Endothelial cell of umbilical vein (primary cell): ENCODE measurements around the gene CBX2. TPM values are rescaled to one million over a fixed set of nuclear protein-coding genes. Genes with fewer than 3 reads are reported as not detected.

Experiments used
- BruUV-seq: library from RNA; stranded (reverse); fragments of 400-500 nt; replicated peaks from 2 replicates; lab custom pipeline; 2021; lab: Mats Ljungman, UMichigan
- CTCF ChIA-PET: fragments of 300-600, 350-600 bp; sonication (Branson Sonifier 250); formaldehyde crosslinking; loops from one replicate; lab custom pipeline; 2021; ENCODE audit warnings: antibody characterized with exemption, inconsistent platforms; lab: Charles Lee
- POLR2A ChIA-PET: fragments of 300-600, 350-600 bp; sonication (Branson Sonifier 250); formaldehyde crosslinking; loops from one replicate; lab custom pipeline; 2021; ENCODE audit warnings: antibody characterized with exemption, inconsistent platforms; lab: Charles Lee
- DNase-seq: peaks from one replicate; pipeline ENCODE4 v3.0.0-alpha.2; 2011; ENCODE audit warnings: low read depth, low spot score
- FAIRE-seq: peaks from 2 replicates; lab custom pipeline; 2011; peaks lifted over from hg19 to GRCh38; lab: Jason Lieb, UNC
- H2AFZ ChIP-seq: 2 replicates; pipeline ENCODE4 v1.6.0; 2012; ENCODE audit warnings: low read depth, low read length, control low read depth, inconsistent platforms
- H3K27ac ChIP-seq: 2 replicates; pipeline ENCODE4 v1.5.1; 2011; ENCODE audit warnings: low read depth, mild to moderate bottlenecking, control low read depth, low read length, moderate library complexity; ENCODE audit not compliant: insufficient read depth
- H3K27me3 ChIP-seq, 2 experiments: 2 replicates each; pipeline versions ENCODE4 v1.6.0 to v1.6.1; 2011; ENCODE audit warnings: low read length in 2 of 2, mixed read lengths in 1 of 2; ENCODE audit not compliant: control insufficient read depth in 2 of 2, insufficient read depth in 2 of 2
- H3K36me3 ChIP-seq, 2 experiments: 2 replicates in 1 of 2; 3 replicates in 1 of 2; pipeline ENCODE4 v1.5.1; 2011; ENCODE audit warnings: low read length in 2 of 2, mild to moderate bottlenecking in 1 of 2, moderate library complexity in 1 of 2; ENCODE audit not compliant: control insufficient read depth in 2 of 2, insufficient read depth in 2 of 2; ENCODE audit errors: extremely low read depth in 1 of 2
- H3K4me1 ChIP-seq: 3 replicates; pipeline ENCODE4 v1.5.1; 2011; ENCODE audit warnings: mild to moderate bottlenecking, low read length; ENCODE audit not compliant: control insufficient read depth, insufficient read depth; ENCODE audit errors: extremely low read depth
- H3K4me2 ChIP-seq: 2 replicates; pipeline ENCODE4 v1.6.1; 2011; ENCODE audit warnings: low read length, control low read depth, mixed read lengths; ENCODE audit not compliant: insufficient read depth
- H3K4me3 ChIP-seq, 3 experiments: fragments of 200-600 bp in 1 of 3; sonication (generic), shearing (Covaris generic) in 1 of 3; replicated peaks in 1 of 3; 2 replicates each; pipeline ENCODE4 v1.5.1; 2011 to 2016; ENCODE audit warnings: control low read depth in 3 of 3, low read length in 3 of 3, mild to moderate bottlenecking in 2 of 3, inconsistent platforms in 1 of 3, low read depth in 1 of 3, moderate library complexity in 1 of 3; ENCODE audit not compliant: insufficient read depth in 1 of 3
- H3K79me2 ChIP-seq: 2 replicates; pipeline ENCODE4 v1.6.0; 2012; ENCODE audit warnings: low read length, inconsistent platforms; ENCODE audit not compliant: control insufficient read depth, insufficient read depth
- H3K9ac ChIP-seq: replicated peaks from 2 replicates; pipeline ENCODE3; 2011; ENCODE audit warnings: low read length, control low read depth; ENCODE audit not compliant: insufficient read depth; ENCODE audit errors: extremely low read depth
- H3K9me1 ChIP-seq: replicated peaks from 3 replicates; pipeline ENCODE4 v1.6.0; 2011; ENCODE audit warnings: mild to moderate bottlenecking, low read length; ENCODE audit not compliant: control insufficient read depth, insufficient read depth; ENCODE audit errors: extremely low read depth
- H3K9me3 ChIP-seq: replicated peaks from 2 replicates; pipeline ENCODE4 v1.5.1; 2012; ENCODE audit warnings: low read length, inconsistent platforms; ENCODE audit not compliant: control insufficient read depth, insufficient read depth
- H4K20me1 ChIP-seq: replicated peaks from 2 replicates; pipeline ENCODE3; 2011; ENCODE audit warnings: mild to moderate bottlenecking, low read length; ENCODE audit not compliant: control insufficient read depth, insufficient read depth; ENCODE audit errors: extremely low read depth
- CTCF ChIP-seq, 2 donors: IDR thresholded peaks; 1 replicate in 1 of 2; 2 replicates in 1 of 2; pipeline ENCODE4 v1.5.1; 2011; ENCODE audit warnings: low read length in 2 of 2, mild to moderate bottlenecking in 2 of 2, moderate library complexity in 2 of 2, control low read depth in 1 of 2, inconsistent platforms in 1 of 2, low read depth in 1 of 2; ENCODE audit not compliant: insufficient read depth in 1 of 2; ENCODE audit errors: extremely low read depth in 1 of 2
- EZH2 ChIP-seq: IDR thresholded peaks from 2 replicates; pipeline ENCODE4 v1.6.1; 2012; ENCODE audit warnings: borderline replicate concordance, low read depth, mild to moderate bottlenecking, moderate library complexity, low read length, inconsistent platforms; ENCODE audit not compliant: severe bottlenecking
- FOS ChIP-seq: IDR thresholded peaks from 2 replicates; pipeline ENCODE4 v1.6.1; 2011; ENCODE audit warnings: mild to moderate bottlenecking, low read length, moderate library complexity, borderline replicate concordance; ENCODE audit not compliant: insufficient read depth
- GATA2 ChIP-seq: IDR thresholded peaks from 2 replicates; pipeline ENCODE4 v1.7.0; 2011; ENCODE audit warnings: low read depth, mild to moderate bottlenecking, moderate library complexity, mixed read lengths, low read length; ENCODE audit not compliant: insufficient read length, insufficient read depth
- JUN ChIP-seq: IDR thresholded peaks from 2 replicates; pipeline ENCODE4 v1.6.1; 2011; ENCODE audit warnings: borderline replicate concordance, low read depth; ENCODE audit not compliant: insufficient read length, insufficient read depth
- MYC ChIP-seq: IDR thresholded peaks from one replicate; pipeline ENCODE4 v1.6.1; 2011; ENCODE audit warnings: mild to moderate bottlenecking, low read depth, low read length
- POLR2A ChIP-seq: IDR thresholded peaks from 2 replicates; pipeline ENCODE4 v1.6.1; 2012; ENCODE audit warnings: low read depth, mild to moderate bottlenecking, control low read depth, low read length
- POLR2AphosphoS5 ChIP-seq: IDR thresholded peaks from 2 replicates; pipeline ENCODE4 v1.6.1; 2012; ENCODE audit warnings: low read depth, mild to moderate bottlenecking, control low read depth, low read length, moderate library complexity; ENCODE audit not compliant: insufficient read depth
- dilution Hi-C: fragments of 300-500 bp; cut with MboI; formaldehyde crosslinking; loops from one replicate; pipeline ENCODE4 v1.15.0; 2019; ENCODE audit warnings: low sequenced_read_pairs; ENCODE audit not compliant: extremely low pct_ligation_motif_present
- intact Hi-C: fragments of 100-400 bp; cut with micrococcal nuclease; formaldehyde crosslinking; loops from one replicate; pipeline ENCODE4 v1.10.0; 2022
- polyA plus RNA-seq, 4 experiments: library from polyadenylated mRNA; depleted of rRNA in 3 of 4; stranded (reverse) in 3 of 4; unstranded in 1 of 4; fragments of >200 nt; gene quantifications; 2 replicates each; pipeline versions ENCODE4 v1.2.1 to v1.2.3, GENCODE V29; 2011 to 2012; ENCODE audit warnings: missing spikeins in 1 of 4
- total RNA-seq: library from RNA; stranded (reverse); gene quantifications from 2 replicates; pipeline ENCODE4 v1.2.3, GENCODE V29; 2021
- TF ChIP-seq, protein P1 (sequence below): IDR thresholded peaks from 2 replicates; pipeline ENCODE4 v1.6.1; 2011; ENCODE audit not compliant: insufficient read depth, insufficient read length

CBX2 gene
- total and polyA plus RNA-seq, 2 donors (not counting 3 experiments of a cell fraction or from before 2014, with no cell fraction given), result 10.5 to 20.0 TPM

DNA sequence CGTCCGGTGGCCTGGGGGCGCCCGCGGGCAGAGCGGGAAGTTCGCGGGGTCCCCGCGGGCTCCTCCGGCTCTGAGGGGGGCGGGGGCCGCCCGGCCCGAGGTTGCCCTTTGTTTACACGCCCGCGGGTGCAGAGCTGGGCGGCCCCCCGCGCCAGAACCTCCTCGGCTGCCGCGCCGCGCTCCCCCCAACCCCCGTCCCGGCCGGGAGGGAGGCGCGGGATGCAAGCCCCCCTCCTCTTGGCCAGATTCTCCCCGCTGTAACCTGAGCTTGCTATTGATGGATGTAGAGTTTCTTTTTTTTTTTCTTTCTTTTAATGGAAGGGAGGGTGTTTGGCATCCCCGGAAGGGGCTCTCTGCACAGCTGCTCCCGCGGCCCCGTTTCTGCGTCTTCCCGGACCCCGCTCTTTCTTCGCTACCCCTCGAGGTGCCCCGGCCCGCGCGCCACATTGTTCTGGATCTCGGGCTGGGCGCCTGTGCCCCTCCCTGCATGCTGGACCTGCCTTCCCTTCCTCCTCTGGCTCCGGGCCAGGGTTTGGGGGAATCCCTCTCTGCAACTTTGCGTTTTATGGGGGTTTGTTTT, 646 bp downstream of the CBX2 start:
- H3K9ac ChIP-seq, result peak overlapping the region; percentile 19

More for the DNA sequence above, 646 bp downstream of the CBX2 start:
- Histone ChIP-seq H2AFZ (peak overlapping the region; percentile 87), H4K20me1 (no peaks in the 10 kb centered on the region), H3K79me2 (no peaks in the 10 kb centered on the region), H3K36me3 (no peaks in the 10 kb centered on the region), H3K4me2 (peak overlapping the region; percentile 67), H3K9me1 (no peaks in the 10 kb centered on the region), H3K4me1 (peaks cover 20% of the 10 kb centered on the region), H3K9me3 (no peaks in the 10 kb centered on the region), H3K27me3 (peaks cover 7 to 9% of the 10 kb centered on the region in 2 experiments), H3K27ac (no peak overlapping the region), H3K4me3 (peak overlapping the region; percentile 67 to 95 (median 69))
- dilution Hi-C loops (no loop called here), intact Hi-C loops (loop anchor here (1.0 kb wide), 1 partner anchor 19 kb away; the partner anchor contains the start of gene CBX8)
- ChIA-PET POLR2A (no interaction called here), CTCF (interaction anchor here (1.0 to 2.0 kb wide), 6 partner anchors 9 to 213 kb away, joined by 3 to 9 read pairs (median 6); no protein-coding TSS in a partner anchor)
- no peak for FAIRE-seq
- TF ChIP-seq, protein P1, sequence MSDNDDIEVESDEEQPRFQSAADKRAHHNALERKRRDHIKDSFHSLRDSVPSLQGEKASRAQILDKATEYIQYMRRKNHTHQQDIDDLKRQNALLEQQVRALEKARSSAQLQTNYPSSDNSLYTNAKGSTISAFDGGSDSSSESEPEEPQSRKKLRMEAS, result no peak
- TF ChIP-seq POLR2A (no peak), POLR2AphosphoS5 (no peak), JUN (no peak), MYC (no peak), FOS (no peak), CTCF (IDR thresholded peaks at IDR 0.05; ENCODE audit: extremely low read depth in 1 of 2, insufficient read depth in 1 of 2, low read depth in 1 of 2, low read length in 2 of 2) (no peak), GATA2 (no peak), EZH2 (no peak)
- no TSS peak for BruUV-seq
- DNase-seq, result no peak
